Neural cell (in vitro differentiated cells): ENCODE data around the gene TM9SF4.

Experiments used
- CTCF ChIP-seq: fragments of 450-650 bp; IDR thresholded peaks from 2 replicates; pipeline ENCODE4 v1.5.1; 2014; ENCODE audit warnings: antibody characterized with exemption, mild to moderate bottlenecking, moderate library complexity; ENCODE audit not compliant: poor library complexity, severe bottlenecking
- EP300 ChIP-seq: fragments of 450-650 bp; conservative IDR thresholded peaks from 2 replicates; pipeline ENCODE4 v1.6.1; 2014; ENCODE audit warnings: antibody characterized with exemption, mild to moderate bottlenecking, moderate library complexity; ENCODE audit not compliant: poor library complexity, severe bottlenecking
- EZH2 ChIP-seq: fragments of 200-600, 300-800 bp; shearing (Covaris generic), sonication (generic); IDR thresholded peaks from 2 replicates; pipeline ENCODE4 v1.6.1; 2014; ENCODE audit warnings: antibody characterized with exemption, low read length, borderline replicate concordance, mild to moderate bottlenecking; ENCODE audit not compliant: insufficient read depth, poor library complexity, severe bottlenecking
- MXI1 ChIP-seq: fragments of 450-650 bp; conservative IDR thresholded peaks from 2 replicates; pipeline ENCODE4 v1.6.1; 2014; ENCODE audit warnings: antibody characterized with exemption, mild to moderate bottlenecking; ENCODE audit not compliant: poor library complexity, severe bottlenecking
- POLR2AphosphoS5 ChIP-seq: IDR thresholded peaks from 2 replicates; pipeline ENCODE4 v1.6.1; 2012
- RAD21 ChIP-seq: fragments of 450-650 bp; conservative IDR thresholded peaks from 2 replicates; pipeline ENCODE4 v1.6.1; 2014; ENCODE audit warnings: antibody characterized with exemption, mild to moderate bottlenecking, moderate library complexity
- REST ChIP-seq: IDR thresholded peaks from 2 replicates; pipeline ENCODE4 v1.6.1; 2012; ENCODE audit warnings: borderline replicate concordance
- SMC3 ChIP-seq: fragments of 450-650 bp; conservative IDR thresholded peaks from 2 replicates; pipeline ENCODE4 v1.6.1; 2014; ENCODE audit warnings: antibody characterized with exemption, mild to moderate bottlenecking, moderate library complexity; ENCODE audit not compliant: poor library complexity
- TAF1 ChIP-seq: IDR thresholded peaks from 2 replicates; pipeline ENCODE4 v1.6.1; 2012; ENCODE audit warnings: low read depth

DNA sequence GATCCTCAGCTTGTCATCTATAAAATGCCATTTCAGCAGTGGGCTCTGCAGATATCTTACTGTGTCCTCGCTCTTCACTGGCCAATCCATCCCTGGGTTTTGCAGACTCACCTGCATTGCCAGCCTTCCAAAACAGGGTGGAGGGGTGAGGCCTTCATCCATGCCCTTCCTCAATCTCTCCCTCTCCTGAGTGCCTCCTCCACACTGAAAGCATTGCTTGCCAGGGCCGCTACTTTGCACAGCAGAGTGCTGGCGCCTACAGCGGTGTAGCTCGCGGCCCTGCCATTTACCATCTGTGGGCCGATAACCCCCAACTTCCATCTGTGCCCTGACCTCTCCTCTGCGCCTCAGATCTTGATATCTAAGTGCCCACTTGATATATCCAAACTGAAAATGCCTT is 29.4 kb downstream of the TM9SF4 start:
- TF ChIP-seq CTCF (no peak), POLR2AphosphoS5 (no peak), MXI1 (no peak), RAD21 (no peak), EP300 (no peak), EZH2 (no peak), REST (no peak), TAF1 (no peak), SMC3 (no peak)
